Right lobe of liver (tissue), 6 donors: ENCODE results near the gene CD226. TPM values are rescaled to one million over a fixed set of nuclear protein-coding genes. Genes with fewer than 3 reads are reported as not detected.
"Not testable (repeated sequence)": the region's sequence is repeated elsewhere in the genome, so short reads cannot be mapped to it uniquely, and the experiment has no call there.

Experiments
- ATAC-seq, 4 donors: fragments of 200-7000 bp; cut with Tn5 transposase; one replicate each; pipeline ENCODE4 v1.9.1; 2020; ENCODE audit warnings: mild to moderate bottlenecking in 4 of 4, moderate library complexity in 4 of 4
- DNase-seq, 3 donors: peaks; one replicate each; pipeline ENCODE4 v3.0.0-alpha.2; 2020
- H3K27ac ChIP-seq, 3 donors: fragments of 200-600 bp; one replicate each; pipeline ENCODE4 v1.8.0; 2022
- H3K27me3 ChIP-seq, 2 donors: fragments of 200-600 bp; one replicate each; pipeline ENCODE4 v1.8.0; 2022
- H3K36me3 ChIP-seq, 4 donors: fragments of 200-600 bp; sonication (generic) in 1 of 4; one replicate each; pipeline versions ENCODE4 v1.5.1 to v1.8.0; 2017 to 2022; ENCODE audit warnings: control low read depth in 1 of 4
- H3K4me1 ChIP-seq, 4 donors: fragments of 200-600 bp; sonication (generic) in 1 of 4; one replicate each; pipeline versions ENCODE4 v1.5.1 to v1.8.0; 2017 to 2022; ENCODE audit warnings: control low read depth in 1 of 4
- H3K4me3 ChIP-seq, 3 donors: fragments of 200-600 bp; one replicate each; pipeline ENCODE4 v1.8.0; 2022
- H3K9me3 ChIP-seq, 4 donors: fragments of 200-600 bp; sonication (generic) in 1 of 4; one replicate each; pipeline versions ENCODE4 v1.5.1 to v1.8.0; 2017 to 2022; ENCODE audit warnings: control low read depth in 1 of 4
- CTCF ChIP-seq, 4 donors: fragments of 200-600 bp in 3 of 4; fragments of 450-650 bp in 1 of 4; IDR thresholded peaks; one replicate each; pipeline versions ENCODE4 v1.5.1 to v1.8.0; 2016 to 2022; ENCODE audit warnings: antibody characterized with exemption in 4 of 4, mild to moderate bottlenecking in 2 of 4
- POLR2A ChIP-seq: fragments of 450-650 bp; IDR thresholded peaks from one replicate; pipeline ENCODE4 v1.6.1; 2017; ENCODE audit warnings: antibody characterized with exemption, mild to moderate bottlenecking
- WGBS: methylation state at CpG from one replicate; pipeline ENCODE4 v1.1.6; 2018; ENCODE audit warnings: low coverage, low lambda C conversion rate; ENCODE audit not compliant: insufficient coverage; ENCODE audit errors: missing lambda C conversion rate; 5-methylcytosine and 5-hydroxymethylcytosine counted together
- intact Hi-C, 2 donors: fragments of 100-400 bp; cut with DNase I; formaldehyde crosslinking; loops; one replicate each; pipeline versions ENCODE4 v1.11.2 to v1.14.1; 2022
- total RNA-seq, 6 experiments: library from RNA; depleted of rRNA in 2 of 6; stranded (reverse); fragments of >200 nt in 2 of 6; fragmentation: NEBNext Ultra II Directional in 3 of 6; extraction: Animal tissue kit (Norgen Biotek cat#: 25700) in 3 of 6; gene quantifications; one replicate each; pipeline versions ENCODE4 v1.1.0 to v1.2.4, GENCODE V29; 2016 to 2023
- donor health status: DM: no; HTN: yes; CAD: no.
- donor health status: DM: no; HTN: no; CAD: no.
- donor health status: DM: no; HTN: no; CAD: no.
- donor health status: DM: no; HTN: yes; CAD: no.
- donor health status: DM: no; HTN: yes; CAD: no.

The CD226 gene
- total RNA-seq, 6 experiments from 2014 or later: 0.68 to 3.8 (median 2.1) TPM

GRCh38 chr18:69944436-69944835, 3.2 kb downstream of the CD226 start:
- H3K27me3 ChIP-seq: no peaks in the 10 kb centered on the region
- no peaks in the 10 kb centered on the region for H3K9me3 ChIP-seq
- H3K27ac ChIP-seq: no peak overlapping the region
- 95% methylated on average over 2 of the region's 2 CpGs for WGBS
- H3K4me3 ChIP-seq: no peak overlapping the region
- TF ChIP-seq POLR2A (no peak), CTCF (IDR thresholded peaks at IDR 0.05) (no peak)
- ATAC-seq (no peak), DNase-seq (no peak)
- H3K36me3 ChIP-seq: no peaks in the 10 kb centered on the region
- intact Hi-C loops: no loop called here
- H3K4me1 ChIP-seq: no peaks in the 10 kb centered on the region

GRCh38 chr18:69943021-69943420, 4.7 kb downstream of the CD226 start:
- no peaks in the 10 kb centered on the region for H3K27me3 ChIP-seq
- no peaks in the 10 kb centered on the region for H3K36me3 ChIP-seq
- WGBS: 97% methylated on average over 3 of the region's 3 CpGs
- no peak for DNase-seq
- H3K9me3 ChIP-seq: no peaks in the 10 kb centered on the region
- no peak for ATAC-seq
- TF ChIP-seq POLR2A (no peak), CTCF (IDR thresholded peaks at IDR 0.05) (peak in 2 of 4 donors; percentile 5 to 9)
- H3K4me1 ChIP-seq: no peaks in the 10 kb centered on the region
- intact Hi-C loops: no loop called here
- H3K27ac ChIP-seq: no peak overlapping the region
- H3K4me3 ChIP-seq: no peak overlapping the region

- Histone ChIP-seq H3K4me1 (no peaks in the 10 kb centered on the region), H3K27me3 (no peaks in the 10 kb centered on the region), H3K4me3 (no peak overlapping the region), H3K36me3 (no peaks in the 10 kb centered on the region), H3K27ac (no peak overlapping the region), H3K9me3 (no peaks in the 10 kb centered on the region)
- intact Hi-C loops: no loop called here
- no peak for ATAC-seq
- no peak for DNase-seq
- TF ChIP-seq POLR2A: no peak
- TF ChIP-seq CTCF (IDR thresholded peaks at IDR 0.05): no peak
- no CpG with 5 or more reads among the region's 1 CpG for WGBS
Measured at GRCh38 chr18:69941183-69941582, 6.5 kb downstream of the CD226 start.

- H3K27ac ChIP-seq, intact Hi-C loops, H3K9me3 ChIP-seq, H3K4me3 ChIP-seq, H3K4me1 ChIP-seq, H3K27me3 ChIP-seq, DNase-seq, H3K36me3 ChIP-seq, ATAC-seq: not testable (repeated sequence)
- 63% methylated on average over 3 of the region's 4 CpGs for WGBS
Measured at GRCh38 chr18:69939812-69940211, 7.9 kb downstream of the CD226 start.

GRCh38 chr18:69936191-69936558, 11.5 kb downstream of the CD226 start:
- H3K4me1 ChIP-seq: no peaks in the 10 kb centered on the region
- intact Hi-C loops: no loop called here
- no peaks in the 10 kb centered on the region for H3K36me3 ChIP-seq
- H3K27ac ChIP-seq: no peak overlapping the region
- no peak for TF ChIP-seq CTCF (IDR thresholded peaks at IDR 0.05)
- TF ChIP-seq POLR2A: no peak
- ATAC-seq (peak; percentile 61 to 82 (median 72)), DNase-seq (no peak)
- H3K9me3 ChIP-seq: no peaks in the 10 kb centered on the region
- no peaks in the 10 kb centered on the region for H3K27me3 ChIP-seq
- H3K4me3 ChIP-seq: no peak overlapping the region
- WGBS: 56% methylated on average over 4 of the region's 4 CpGs
